ENCODE data around the gene MIER2.

The MIER2 gene

DNA sequence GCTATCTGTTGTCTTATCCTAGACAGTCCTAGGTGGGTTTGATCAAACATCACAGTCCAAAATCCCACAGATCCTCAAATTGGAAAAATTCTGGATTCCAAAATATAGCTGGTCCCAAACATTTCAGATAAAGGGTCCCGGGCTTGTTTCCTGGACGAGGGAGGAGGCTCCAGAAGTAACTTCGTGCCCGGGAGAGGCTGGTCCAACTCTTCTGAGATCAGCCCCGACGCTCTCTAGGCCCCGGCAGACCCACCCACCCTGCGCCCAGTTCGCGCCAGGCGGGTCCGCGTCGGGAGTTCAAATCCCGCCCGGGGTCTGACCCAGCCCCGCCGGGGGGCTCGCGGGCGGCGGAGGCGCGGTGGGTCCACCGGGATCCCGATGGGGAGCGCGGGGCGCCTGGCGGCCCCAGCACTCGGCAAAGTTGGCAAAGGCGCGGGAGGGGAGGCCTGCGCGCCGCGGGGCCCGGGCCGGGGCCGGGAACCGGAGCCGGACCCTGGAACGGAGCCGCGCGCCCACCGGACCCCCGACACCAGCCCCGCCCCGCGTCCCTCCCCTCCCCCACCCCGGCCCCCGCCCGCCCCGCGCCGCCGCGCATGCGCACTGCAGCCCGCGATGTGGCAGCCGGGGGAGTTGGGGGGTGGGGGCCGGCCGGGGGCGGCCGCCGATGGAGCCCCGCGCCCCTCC is 513 bp downstream of the MIER2 start:
- DNase-seq (ENCODE audit: low spot score): peak; percentile 85
- POLR2A ChIA-PET (ENCODE audit: low non-redundant PET): interaction anchor here (1.0 to 1.2 kb wide), 2 partner anchors 30 to 141 kb away, joined by 3 to 4 read pairs; no protein-coding TSS in a partner anchor
- CTCF ChIA-PET: interaction anchor here (0.6 kb wide), 1 partner anchor 42 kb away, joined by 3 read pairs; no protein-coding TSS in a partner anchor
- H3K27ac ChIP-seq: peak overlapping the region; percentile 83
- TF ChIP-seq, protein P1, sequence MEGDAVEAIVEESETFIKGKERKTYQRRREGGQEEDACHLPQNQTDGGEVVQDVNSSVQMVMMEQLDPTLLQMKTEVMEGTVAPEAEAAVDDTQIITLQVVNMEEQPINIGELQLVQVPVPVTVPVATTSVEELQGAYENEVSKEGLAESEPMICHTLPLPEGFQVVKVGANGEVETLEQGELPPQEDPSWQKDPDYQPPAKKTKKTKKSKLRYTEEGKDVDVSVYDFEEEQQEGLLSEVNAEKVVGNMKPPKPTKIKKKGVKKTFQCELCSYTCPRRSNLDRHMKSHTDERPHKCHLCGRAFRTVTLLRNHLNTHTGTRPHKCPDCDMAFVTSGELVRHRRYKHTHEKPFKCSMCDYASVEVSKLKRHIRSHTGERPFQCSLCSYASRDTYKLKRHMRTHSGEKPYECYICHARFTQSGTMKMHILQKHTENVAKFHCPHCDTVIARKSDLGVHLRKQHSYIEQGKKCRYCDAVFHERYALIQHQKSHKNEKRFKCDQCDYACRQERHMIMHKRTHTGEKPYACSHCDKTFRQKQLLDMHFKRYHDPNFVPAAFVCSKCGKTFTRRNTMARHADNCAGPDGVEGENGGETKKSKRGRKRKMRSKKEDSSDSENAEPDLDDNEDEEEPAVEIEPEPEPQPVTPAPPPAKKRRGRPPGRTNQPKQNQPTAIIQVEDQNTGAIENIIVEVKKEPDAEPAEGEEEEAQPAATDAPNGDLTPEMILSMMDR (conservative IDR thresholded peaks at IDR 0.05; ENCODE audit: low read depth): no peak

DNA sequence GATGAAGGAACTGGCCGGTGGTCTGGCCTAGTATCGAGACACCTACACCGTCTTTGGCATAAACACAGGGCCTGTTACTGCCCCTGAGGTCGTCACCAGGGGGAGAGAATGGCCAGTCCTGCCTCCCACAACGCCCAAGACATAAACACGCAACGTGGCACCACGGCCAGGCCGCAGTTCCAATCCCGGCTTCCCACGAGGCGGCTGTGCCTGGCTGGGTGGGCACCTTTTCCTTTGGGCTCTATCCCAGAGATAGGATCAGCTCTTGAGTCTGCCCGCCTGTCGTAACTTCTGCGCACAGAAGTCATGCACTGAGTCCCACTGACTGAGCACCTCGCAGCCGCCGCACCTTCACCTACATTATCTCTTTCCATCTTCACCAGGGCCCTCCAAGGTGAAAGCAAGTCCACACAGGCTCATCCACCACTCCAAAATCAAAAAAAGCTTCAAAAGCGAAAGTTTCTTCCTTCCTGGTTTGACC is 1.1 kb downstream of the MIER2 start:
- peak; percentile 41 for DNase-seq (ENCODE audit: low spot score)
- CTCF ChIA-PET: interaction anchor here (0.6 kb wide), 2 partner anchors 11 to 41 kb away, joined by 3 read pairs; no protein-coding TSS in a partner anchor
- TF ChIP-seq, protein P1 (conservative IDR thresholded peaks at IDR 0.05; ENCODE audit: low read depth): no peak
- POLR2A ChIA-PET (ENCODE audit: low non-redundant PET): no interaction called here
- H3K27ac ChIP-seq: peak overlapping the region; percentile 83

DNA sequence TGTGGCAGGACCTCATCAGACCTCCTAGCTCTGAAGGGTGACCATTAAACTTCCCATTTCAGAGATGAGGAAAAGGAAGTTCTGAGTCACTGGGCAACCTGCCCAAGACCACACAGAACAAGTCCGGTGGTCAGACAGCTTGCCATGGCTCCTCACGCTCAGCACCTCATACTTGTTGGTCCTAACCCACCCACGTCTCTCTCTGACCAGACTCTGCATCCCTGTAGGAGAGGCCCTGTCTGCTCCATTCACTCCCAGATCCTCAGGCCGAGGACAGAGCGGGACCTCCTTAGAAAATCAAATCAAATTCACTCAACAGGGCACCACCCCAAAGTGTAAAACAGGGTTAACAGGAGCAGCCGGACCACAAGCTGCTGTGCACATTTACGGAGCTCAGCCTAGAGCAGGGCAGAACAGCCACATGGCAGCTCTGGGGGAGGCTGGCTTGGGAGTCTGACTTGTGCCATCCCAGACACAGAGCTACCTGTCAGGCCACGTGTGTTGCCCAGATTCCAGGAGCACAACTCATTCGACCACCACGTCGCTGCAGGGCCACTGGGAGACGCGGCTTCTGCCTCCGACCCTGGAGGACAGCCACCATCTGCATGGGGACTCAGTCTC is 1.7 kb downstream of the MIER2 start:
- ChIA-PET POLR2A (ENCODE audit: low non-redundant PET) (no interaction called here), CTCF (interaction anchor here (0.6 kb wide), 2 partner anchors 11 to 56 kb away, joined by 3 read pairs; no protein-coding TSS in a partner anchor)
- TF ChIP-seq, protein P1 (conservative IDR thresholded peaks at IDR 0.05; ENCODE audit: low read depth): no peak
- peak; percentile 49 for DNase-seq (ENCODE audit: low spot score)
- peak overlapping the region; percentile 83 for H3K27ac ChIP-seq

DNA sequence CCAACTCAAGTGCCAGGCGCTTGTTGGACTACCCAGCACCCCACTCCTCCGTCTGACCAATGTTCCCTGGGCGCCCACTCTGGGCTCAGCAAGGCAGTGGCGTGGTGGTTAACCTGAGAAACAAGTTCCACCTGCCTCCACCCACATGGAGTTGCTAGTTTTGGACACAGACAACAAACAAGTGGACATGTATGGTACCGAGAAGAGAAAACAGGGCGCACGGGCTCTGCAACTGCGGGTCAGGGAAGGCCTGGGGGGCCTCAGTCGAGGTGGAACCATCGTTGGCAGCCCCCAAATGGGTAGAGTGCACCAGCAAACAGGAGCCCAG is 2.5 kb downstream of the MIER2 start:
- no peak for DNase-seq (ENCODE audit: low spot score)
- POLR2A ChIA-PET (ENCODE audit: low non-redundant PET): no interaction called here
- CTCF ChIA-PET: interaction anchor here (0.6 kb wide), 1 partner anchor 55 kb away, joined by 3 read pairs; no protein-coding TSS in a partner anchor
- TF ChIP-seq, protein P1 (conservative IDR thresholded peaks at IDR 0.05; ENCODE audit: low read depth): no peak
- H3K27ac ChIP-seq: peak overlapping the region; percentile 21

DNA sequence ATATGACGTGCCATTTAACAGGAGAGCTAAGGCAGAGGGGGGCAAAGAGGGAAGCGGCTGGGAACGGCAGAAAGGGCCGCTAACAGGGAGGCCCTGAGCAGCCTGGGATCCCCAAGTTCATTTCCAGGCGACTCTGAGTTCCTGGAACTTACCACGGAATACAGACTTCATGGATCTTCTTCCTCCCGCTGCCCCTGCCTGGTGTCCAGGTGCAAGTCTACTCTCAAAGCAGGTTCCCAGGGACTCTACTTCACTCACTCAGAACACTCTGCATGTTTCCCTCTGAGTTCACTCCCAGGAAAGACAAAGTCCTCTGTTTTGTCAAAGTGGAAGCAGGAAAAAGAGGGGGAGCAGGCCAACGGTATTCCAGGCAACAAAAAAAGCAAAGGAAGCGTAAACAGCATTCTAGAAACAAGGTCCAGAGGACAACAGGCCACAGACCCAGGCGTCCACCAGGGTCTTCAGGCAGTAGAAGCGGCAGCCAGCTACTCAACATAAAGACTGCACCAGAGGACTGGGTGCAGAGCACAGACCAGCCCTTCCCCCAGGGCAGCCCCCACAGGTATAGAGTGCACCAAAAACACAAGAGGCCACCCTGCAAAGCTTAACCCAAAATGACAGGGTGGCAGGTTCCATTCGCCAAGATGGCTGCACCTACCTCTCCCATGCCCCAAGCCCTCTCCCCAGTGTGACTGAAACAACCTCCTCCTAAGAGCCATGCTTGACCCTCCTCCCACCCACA is 3.0 kb downstream of the MIER2 start:
- CTCF ChIA-PET: no interaction called here
- no peak for DNase-seq (ENCODE audit: low spot score)
- TF ChIP-seq, protein P1 (conservative IDR thresholded peaks at IDR 0.05; ENCODE audit: low read depth): no peak
- POLR2A ChIA-PET (ENCODE audit: low non-redundant PET): no interaction called here
- peak overlapping the region; percentile 21 for H3K27ac ChIP-seq

All from RWPE1 (cell line).